Activated T-helper 1 cell treated with anti-CD3 and anti-CD28 coated beads, Interleukin-2, amount 50 U/mL, for 16 hours (primary cell): Measurements from ENCODE around the gene PCCA.
"Not testable (repeated sequence)": the region's sequence is repeated elsewhere in the genome, so short reads cannot be mapped to it uniquely, and the experiment has no call there.

ENCODE experiments used
- DNase-seq, 2 donors: peaks; one replicate each; pipeline ENCODE4 v3.0.0-alpha.2; 2020; ENCODE audit warnings: low read depth in 1 of 2, low spot score in 1 of 2

PCCA gene

GRCh38 chr13:100521851-100522617 lies 433.1 kb downstream of the PCCA start:
- DNase-seq = no peak

GRCh38 chr13:100522618-100523309 lies 433.9 kb downstream of the PCCA start:
- no peak for DNase-seq

GRCh38 chr13:100523411-100523810 lies 434.5 kb downstream of the PCCA start:
- no peak for DNase-seq

GRCh38 chr13:100523981-100524386 lies 435.1 kb downstream of the PCCA start:
- no peak for DNase-seq

GRCh38 chr13:100524688-100525087 lies 435.8 kb downstream of the PCCA start:
- not testable (repeated sequence) for DNase-seq

- no peak for DNase-seq
Measured at GRCh38 chr13:100525453-100526317, 436.8 kb downstream of the PCCA start.

- no peak for DNase-seq
Measured at GRCh38 chr13:100526318-100527000, 437.6 kb downstream of the PCCA start.

- no peak for DNase-seq
Measured at GRCh38 chr13:100527644-100528043, 438.8 kb downstream of the PCCA start.

GRCh38 chr13:100528353-100528752 lies 439.5 kb downstream of the PCCA start:
- no peak for DNase-seq

- DNase-seq = no peak
Measured at GRCh38 chr13:100528820-100529219, 439.9 kb downstream of the PCCA start.

GRCh38 chr13:100529666-100530377 lies 440.9 kb downstream of the PCCA start:
- no peak for DNase-seq

- DNase-seq = no peak
Measured at GRCh38 chr13:100530671-100531213, 441.8 kb downstream of the PCCA start.

- no peak for DNase-seq
Measured at GRCh38 chr13:100532090-100532766, 443.3 kb downstream of the PCCA start.

- DNase-seq = no peak
Measured at GRCh38 chr13:100532836-100533435, 444.0 kb downstream of the PCCA start.

- DNase-seq = no peak
Measured at GRCh38 chr13:100533588-100534041, 444.7 kb downstream of the PCCA start.

- no peak for DNase-seq
Measured at GRCh38 chr13:100534147-100534843, 445.4 kb downstream of the PCCA start.

- no peak for DNase-seq
Measured at GRCh38 chr13:100534911-100535310, 446.0 kb downstream of the PCCA start.

GRCh38 chr13:100535426-100536135 lies 446.7 kb downstream of the PCCA start:
- no peak for DNase-seq
